ENCODE data around the gene PHF1.

Gene PHF1

DNA sequence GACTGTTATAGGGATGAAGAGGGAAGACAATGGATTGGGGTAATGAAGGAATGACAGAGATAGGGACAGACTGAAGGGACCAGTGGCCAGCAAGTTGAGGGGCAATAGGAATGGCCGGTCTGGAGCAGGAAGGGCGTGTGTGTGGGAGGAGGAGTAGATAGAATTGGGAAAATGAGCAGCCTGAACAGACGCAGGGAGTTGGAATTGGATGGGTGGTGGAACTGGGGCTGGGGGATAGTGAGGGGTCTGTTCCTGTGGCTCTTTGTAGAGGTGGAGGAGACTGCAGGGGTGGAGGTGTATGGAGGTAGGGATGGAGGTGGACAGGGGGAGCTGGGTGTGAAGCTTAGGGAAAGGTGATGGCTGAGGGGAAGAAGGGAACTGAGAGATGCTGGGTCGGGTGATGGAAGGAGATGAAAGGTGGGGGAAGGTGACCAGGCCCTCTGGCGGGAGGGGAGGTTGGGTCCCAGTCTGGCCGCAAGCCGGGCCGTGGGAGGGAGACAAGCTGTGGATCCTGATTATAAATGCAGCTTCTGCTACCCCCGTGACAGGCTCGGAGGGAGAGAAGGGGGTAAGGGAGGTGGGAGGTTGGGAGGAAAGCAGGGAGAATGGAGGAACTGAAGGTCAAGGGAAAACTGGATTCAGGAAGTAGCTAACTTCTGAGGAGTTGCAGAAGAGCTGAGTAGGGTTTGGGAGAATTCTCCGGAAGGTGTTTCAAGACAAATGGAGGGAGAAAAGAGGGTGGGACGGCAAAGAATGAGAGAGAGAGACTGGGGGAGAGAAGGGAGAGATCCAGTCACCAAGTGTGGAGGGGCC lies 14.2 kb downstream of the PHF1 start:
- H3K27me3 ChIP-seq (ENCODE audit: control insufficient read depth, insufficient read depth, low read length), result peaks cover 4% of the 10 kb centered on the region
- no peaks in the 10 kb centered on the region for H3K36me3 ChIP-seq (ENCODE audit: control insufficient read depth, insufficient read depth, low read length)
- H3K9me3 ChIP-seq (ENCODE audit: control insufficient read depth, low read length), result no peaks in the 10 kb centered on the region
- peak overlapping the region; percentile 61 for H3K4me3 ChIP-seq (ENCODE audit: low read length)
- H3K9ac ChIP-seq (ENCODE audit: low read length), result peak overlapping the region; percentile 80
- H3K4me1 ChIP-seq (ENCODE audit: control insufficient read depth, insufficient read depth, low read length), result peaks cover 27% of the 10 kb centered on the region

DNA sequence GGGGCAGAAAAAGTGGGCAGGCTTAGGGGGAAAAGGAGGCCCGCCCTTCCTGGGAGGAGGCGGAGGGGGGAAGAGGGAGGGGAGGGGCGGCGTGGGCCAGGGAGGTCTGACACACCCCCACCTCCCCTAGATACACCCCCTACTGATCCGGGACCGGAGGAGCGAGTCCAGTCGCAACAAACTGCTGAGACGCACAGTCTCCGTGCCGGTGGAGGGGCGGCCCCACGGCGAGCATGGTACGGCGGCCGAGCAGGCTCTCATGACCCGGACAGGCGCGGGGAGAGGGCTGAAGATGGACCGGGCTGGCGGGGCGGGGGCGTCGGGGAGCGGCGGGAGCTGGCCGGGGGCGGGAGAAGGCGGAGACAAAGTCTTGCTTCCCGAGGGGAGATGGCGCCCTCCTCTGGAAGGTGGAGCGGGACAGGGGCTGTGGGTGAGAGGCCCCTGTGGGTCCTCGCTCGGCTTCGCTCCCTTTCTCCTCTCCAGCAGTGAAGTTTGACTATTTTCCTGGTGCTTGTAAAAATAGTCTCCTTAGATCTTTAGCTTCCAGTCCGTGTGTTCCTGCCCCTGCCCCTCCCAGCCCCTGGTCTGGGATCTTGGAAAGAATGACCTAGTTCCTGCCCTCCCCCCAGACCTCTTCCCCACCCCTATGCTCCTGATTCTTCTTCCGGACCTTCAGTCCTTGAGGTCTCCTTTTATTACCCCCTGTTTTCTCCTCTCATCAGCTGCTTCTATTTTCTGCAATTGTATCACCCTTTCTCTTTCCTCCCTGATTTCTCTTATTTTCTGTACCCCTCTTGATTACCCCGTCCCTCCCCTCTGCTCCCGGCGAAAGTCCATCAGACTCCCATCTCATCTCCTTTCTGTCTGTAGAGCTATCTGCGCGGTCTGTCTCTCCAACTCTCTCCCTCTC lies 15.1 kb downstream of the PHF1 start:
- peaks cover 4% of the 10 kb centered on the region for H3K27me3 ChIP-seq (ENCODE audit: control insufficient read depth, insufficient read depth, low read length)
- H3K4me3 ChIP-seq (ENCODE audit: low read length), result peak overlapping the region; percentile 61
- H3K9ac ChIP-seq (ENCODE audit: low read length), result peak overlapping the region; percentile 80
- no peaks in the 10 kb centered on the region for H3K36me3 ChIP-seq (ENCODE audit: control insufficient read depth, insufficient read depth, low read length)
- peaks cover 27% of the 10 kb centered on the region for H3K4me1 ChIP-seq (ENCODE audit: control insufficient read depth, insufficient read depth, low read length)
- no peaks in the 10 kb centered on the region for H3K9me3 ChIP-seq (ENCODE audit: control insufficient read depth, low read length)

DNA sequence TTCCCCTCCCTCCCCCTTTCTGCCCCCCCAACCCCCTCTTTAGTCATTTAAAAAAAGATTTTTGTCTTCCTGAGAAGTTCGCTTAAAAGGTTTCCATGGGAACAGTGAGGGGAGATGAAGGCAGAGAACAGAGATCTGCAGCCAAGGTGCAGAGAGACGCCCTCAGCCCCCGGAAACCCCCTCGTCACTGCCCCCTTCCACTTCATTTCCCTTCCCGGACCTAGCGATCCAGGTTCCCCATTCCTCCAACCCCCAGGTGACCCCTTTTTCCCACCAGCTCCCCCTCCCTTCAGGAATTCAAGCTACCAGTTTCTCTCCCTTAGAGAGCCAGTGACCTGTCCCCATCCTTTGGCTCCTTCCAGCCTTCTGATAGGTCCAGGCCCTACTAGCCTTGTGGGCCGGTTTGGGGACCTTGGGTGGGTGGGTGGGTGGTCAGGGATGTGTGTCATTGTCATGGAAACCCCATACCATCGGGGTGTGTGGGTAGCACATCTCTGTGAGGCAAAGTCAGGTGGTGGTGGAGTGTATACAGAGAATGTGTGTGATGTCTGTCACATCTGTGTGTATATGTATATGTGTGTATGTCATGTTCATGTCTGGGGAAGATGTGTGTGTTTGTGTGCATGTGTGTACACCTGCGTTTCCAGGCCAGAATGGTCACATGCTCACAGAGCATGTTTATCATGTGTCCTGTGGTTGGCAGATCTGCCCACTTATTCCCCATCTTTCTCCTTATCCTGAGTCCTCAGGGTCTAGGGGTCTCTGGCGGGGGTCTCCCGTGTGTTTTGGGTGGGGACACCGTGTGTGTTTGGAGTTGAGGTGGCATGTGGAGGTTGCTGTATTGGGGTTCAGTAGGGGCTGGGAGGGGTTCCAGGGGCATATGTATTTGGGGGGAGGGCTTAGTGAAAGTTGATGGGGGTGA lies 16.0 kb downstream of the PHF1 start:
- Histone ChIP-seq H3K9me3 (ENCODE audit: control insufficient read depth, low read length) (no peaks in the 10 kb centered on the region), H3K4me1 (ENCODE audit: control insufficient read depth, insufficient read depth, low read length) (peaks cover 27% of the 10 kb centered on the region), H3K9ac (ENCODE audit: low read length) (peak overlapping the region; percentile 48), H3K4me3 (ENCODE audit: low read length) (no peak overlapping the region), H3K36me3 (ENCODE audit: control insufficient read depth, insufficient read depth, low read length) (no peaks in the 10 kb centered on the region), H3K27me3 (ENCODE audit: control insufficient read depth, insufficient read depth, low read length) (peaks cover 4% of the 10 kb centered on the region)

DNA sequence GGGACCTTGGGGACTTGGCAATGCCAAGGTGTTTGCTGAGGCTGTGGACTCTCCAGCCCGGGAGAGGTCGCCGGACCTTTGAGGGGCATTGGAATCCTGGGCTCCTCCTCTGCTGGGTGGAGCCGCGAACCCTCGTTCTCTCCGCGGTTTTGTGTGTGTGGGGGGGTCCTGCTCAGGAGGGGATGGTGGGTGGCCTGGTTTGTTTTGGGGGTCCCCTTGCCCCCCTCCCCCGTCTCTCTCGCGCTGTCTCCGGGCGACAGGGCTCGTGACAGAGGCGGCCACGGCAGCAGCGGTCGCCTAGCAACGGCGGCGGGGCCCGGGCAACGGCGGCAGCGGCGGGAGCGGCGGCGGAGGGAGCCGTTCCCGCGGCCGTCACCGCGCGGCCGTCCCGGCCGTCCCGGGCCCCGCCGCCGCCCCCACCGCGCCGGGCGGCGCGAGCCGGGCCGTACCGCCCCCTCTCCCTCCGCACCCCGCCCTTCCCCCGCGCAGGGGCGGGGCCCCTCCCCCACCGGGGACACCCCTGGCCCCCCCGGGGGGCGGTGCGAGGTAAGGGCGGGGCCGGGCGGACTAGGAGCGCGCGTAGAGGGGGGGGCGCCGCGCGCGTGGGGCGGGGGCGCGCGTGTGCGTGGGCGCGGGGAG lies 16.9 kb downstream of the PHF1 start:
- peak overlapping the region; percentile 48 for H3K9ac ChIP-seq (ENCODE audit: low read length)
- H3K9me3 ChIP-seq (ENCODE audit: control insufficient read depth, low read length), result no peaks in the 10 kb centered on the region
- H3K27me3 ChIP-seq (ENCODE audit: control insufficient read depth, insufficient read depth, low read length), result no peaks in the 10 kb centered on the region
- H3K36me3 ChIP-seq (ENCODE audit: control insufficient read depth, insufficient read depth, low read length), result no peaks in the 10 kb centered on the region
- H3K4me3 ChIP-seq (ENCODE audit: low read length), result no peak overlapping the region
- H3K4me1 ChIP-seq (ENCODE audit: control insufficient read depth, insufficient read depth, low read length), result peaks cover 27% of the 10 kb centered on the region

DNA sequence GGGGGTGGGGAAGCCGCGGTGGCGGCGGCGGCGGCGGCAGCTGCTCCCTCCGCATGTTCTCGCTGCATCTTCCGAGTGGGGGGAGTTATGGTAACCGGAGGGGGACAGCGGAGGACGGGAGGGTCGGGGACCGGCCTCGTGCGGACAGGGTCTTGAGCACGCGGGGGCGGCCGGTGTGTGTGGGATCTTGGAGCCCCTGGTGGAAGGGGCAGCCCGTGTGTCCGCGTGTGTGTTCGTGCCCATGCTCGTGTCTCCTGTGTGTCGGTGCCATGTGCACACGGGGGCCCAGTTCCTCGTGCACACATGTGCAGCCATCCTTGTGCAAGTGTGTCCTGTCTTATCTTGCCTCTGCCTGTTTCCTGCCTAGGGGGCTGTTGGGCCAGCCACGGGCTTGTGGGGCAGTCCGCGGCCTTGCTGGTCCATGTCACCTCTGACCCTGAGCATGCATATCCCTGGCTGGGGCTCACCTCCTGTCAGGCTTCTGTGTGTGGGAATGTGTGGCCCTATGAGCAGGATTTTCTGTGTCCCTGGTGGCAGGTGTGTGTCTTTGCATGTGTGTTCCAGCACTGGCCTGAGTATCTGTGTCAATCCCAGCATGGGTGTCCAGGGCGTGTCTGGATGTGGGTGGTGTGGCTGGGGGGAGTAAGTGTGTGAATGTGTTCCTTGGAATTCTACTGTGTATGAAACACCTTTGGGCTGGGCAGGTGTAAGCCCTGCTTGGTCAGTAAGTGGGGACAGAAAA lies 17.6 kb downstream of the PHF1 start:
- Histone ChIP-seq H3K36me3 (ENCODE audit: control insufficient read depth, insufficient read depth, low read length) (no peaks in the 10 kb centered on the region), H3K4me1 (ENCODE audit: control insufficient read depth, insufficient read depth, low read length) (peaks cover 27% of the 10 kb centered on the region), H3K9ac (ENCODE audit: low read length) (peak overlapping the region; percentile 37), H3K27me3 (ENCODE audit: control insufficient read depth, insufficient read depth, low read length) (no peaks in the 10 kb centered on the region), H3K4me3 (ENCODE audit: low read length) (no peak overlapping the region), H3K9me3 (ENCODE audit: control insufficient read depth, low read length) (no peaks in the 10 kb centered on the region)

DNA sequence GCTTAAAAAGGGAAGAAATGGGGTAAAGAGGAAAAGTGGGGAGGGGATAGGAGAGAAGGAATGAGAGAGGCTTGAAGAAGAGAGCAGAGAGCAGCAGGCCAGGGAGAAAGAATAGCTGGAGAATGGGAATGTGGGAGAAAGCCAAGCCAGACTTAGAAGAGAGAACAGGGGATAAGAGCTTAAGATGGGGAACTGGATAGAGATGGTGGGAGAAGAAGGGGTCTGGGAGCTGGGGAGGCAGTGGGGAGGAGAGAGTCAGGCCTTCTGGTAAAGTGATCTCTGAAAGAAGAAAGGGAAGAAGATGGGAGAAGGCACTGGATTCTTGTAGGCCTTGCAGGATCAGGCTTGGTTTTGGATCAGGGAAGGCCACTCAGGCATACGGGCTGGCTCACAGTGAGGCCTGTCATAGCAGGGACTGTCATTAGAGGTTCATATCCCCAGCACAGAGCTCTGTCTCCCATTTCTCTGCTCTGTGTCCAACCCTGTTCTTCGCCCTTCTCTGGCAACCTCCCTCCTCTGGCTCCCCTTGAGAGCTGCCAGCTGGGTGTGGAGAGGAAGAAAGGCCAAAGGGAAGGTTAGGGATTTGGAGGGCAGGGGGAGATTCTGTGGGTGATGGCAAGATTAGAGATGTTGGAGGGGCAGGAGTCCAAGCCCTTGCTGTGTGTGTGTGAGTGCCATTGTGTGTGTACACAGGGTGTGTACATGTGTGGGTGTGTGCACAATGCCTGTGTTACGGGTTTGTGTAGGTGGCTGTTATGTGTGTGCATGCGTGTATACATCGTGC lies 18.3 kb downstream of the PHF1 start:
- H3K36me3 ChIP-seq (ENCODE audit: control insufficient read depth, insufficient read depth, low read length), result no peaks in the 10 kb centered on the region
- no peak overlapping the region for H3K9ac ChIP-seq (ENCODE audit: low read length)
- H3K4me1 ChIP-seq (ENCODE audit: control insufficient read depth, insufficient read depth, low read length), result peaks cover 27% of the 10 kb centered on the region
- H3K27me3 ChIP-seq (ENCODE audit: control insufficient read depth, insufficient read depth, low read length), result no peaks in the 10 kb centered on the region
- H3K4me3 ChIP-seq (ENCODE audit: low read length), result no peak overlapping the region
- H3K9me3 ChIP-seq (ENCODE audit: control insufficient read depth, low read length), result no peaks in the 10 kb centered on the region

DNA sequence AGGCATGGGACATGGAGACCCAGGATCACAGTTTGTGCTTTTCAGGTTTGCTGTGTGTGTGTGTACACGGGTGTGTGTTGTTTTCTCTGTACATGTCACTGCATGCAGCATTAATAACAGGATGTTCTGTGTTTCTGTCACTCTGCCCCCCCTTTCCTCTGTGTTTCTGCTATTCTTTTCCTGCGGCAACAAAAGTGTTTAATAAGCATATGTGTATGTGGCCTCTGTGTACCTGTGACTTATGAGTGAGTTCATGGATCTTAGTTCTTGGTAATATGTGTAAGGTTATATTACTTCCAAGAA lies 18.9 kb downstream of the PHF1 start:
- Histone ChIP-seq H3K36me3 (ENCODE audit: control insufficient read depth, insufficient read depth, low read length) (no peaks in the 10 kb centered on the region), H3K9ac (ENCODE audit: low read length) (no peak overlapping the region), H3K9me3 (ENCODE audit: control insufficient read depth, low read length) (no peaks in the 10 kb centered on the region), H3K4me1 (ENCODE audit: control insufficient read depth, insufficient read depth, low read length) (peaks cover 24% of the 10 kb centered on the region), H3K4me3 (ENCODE audit: low read length) (no peak overlapping the region), H3K27me3 (ENCODE audit: control insufficient read depth, insufficient read depth, low read length) (no peaks in the 10 kb centered on the region)

DNA sequence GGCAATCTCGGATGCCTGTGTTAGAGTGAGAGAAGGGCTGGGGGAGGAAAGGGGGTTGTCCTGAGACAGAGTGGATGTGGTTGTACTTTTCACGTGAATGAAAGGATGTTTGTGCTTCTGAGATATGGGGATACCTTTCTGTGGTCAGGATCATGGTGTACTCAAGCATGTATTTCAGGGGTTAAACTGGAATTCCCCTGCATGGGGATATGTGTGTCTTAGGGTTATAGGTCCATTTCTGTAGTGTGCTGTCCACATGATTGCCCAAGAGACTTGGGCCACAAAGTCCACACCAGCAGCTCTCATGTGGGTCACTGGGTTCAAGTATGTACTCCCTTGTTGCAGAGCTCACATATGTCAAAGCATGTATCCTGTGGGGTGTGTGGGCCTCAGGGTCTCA lies 19.5 kb downstream of the PHF1 start:
- Histone ChIP-seq H3K27me3 (ENCODE audit: control insufficient read depth, insufficient read depth, low read length) (no peaks in the 10 kb centered on the region), H3K4me3 (ENCODE audit: low read length) (no peak overlapping the region), H3K9ac (ENCODE audit: low read length) (no peak overlapping the region), H3K36me3 (ENCODE audit: control insufficient read depth, insufficient read depth, low read length) (no peaks in the 10 kb centered on the region), H3K4me1 (ENCODE audit: control insufficient read depth, insufficient read depth, low read length) (peaks cover 21% of the 10 kb centered on the region), H3K9me3 (ENCODE audit: control insufficient read depth, low read length) (no peaks in the 10 kb centered on the region)

DNA sequence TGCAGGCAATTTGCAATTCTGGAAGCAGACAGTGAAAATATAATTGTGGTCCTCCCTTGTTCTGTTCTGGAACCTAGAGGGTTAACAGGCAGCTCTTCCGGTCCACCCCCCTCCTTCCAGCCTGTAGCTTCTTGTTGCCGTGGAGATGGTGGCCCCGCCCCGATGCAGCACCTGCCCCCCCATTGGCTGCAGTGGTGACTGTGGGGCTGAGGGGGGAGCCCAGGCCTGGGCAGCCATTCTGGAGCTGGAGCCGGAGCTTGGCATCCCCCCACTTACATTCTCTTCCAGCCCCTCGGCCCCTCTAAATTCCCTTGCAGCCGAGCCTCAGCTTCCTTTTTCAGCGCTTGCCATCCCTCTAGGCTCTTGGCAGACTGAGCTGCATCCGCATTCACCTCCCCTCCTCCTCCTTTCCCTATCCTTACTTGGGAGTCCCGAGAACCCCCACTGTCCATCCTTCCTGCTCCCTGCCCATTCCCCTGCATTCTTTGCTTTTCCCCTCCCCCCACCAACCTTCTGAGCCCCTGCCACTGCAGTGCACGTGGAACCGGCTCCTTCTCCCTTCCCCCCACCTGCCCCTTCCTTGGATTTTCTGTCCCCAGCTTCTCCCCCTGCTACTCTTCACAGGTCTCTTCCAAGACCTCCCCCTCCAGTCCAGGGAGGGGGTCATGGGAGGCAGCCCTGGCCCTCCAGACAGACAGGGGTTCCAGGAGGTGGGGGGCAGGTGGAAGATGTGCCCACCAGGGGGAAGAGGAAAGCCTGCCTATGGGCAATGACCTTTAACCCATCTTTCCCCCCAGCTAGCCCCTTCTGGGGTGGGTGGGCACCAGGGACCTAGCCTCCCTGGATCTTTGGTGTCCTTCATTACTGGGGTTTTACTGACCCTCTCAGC lies 20.4 kb downstream of the PHF1 start:
- peaks cover 21% of the 10 kb centered on the region for H3K4me1 ChIP-seq (ENCODE audit: control insufficient read depth, insufficient read depth, low read length)
- no peak overlapping the region for H3K9ac ChIP-seq (ENCODE audit: low read length)
- H3K4me3 ChIP-seq (ENCODE audit: low read length), result no peak overlapping the region
- no peaks in the 10 kb centered on the region for H3K36me3 ChIP-seq (ENCODE audit: control insufficient read depth, insufficient read depth, low read length)
- H3K9me3 ChIP-seq (ENCODE audit: control insufficient read depth, low read length), result no peaks in the 10 kb centered on the region
- no peaks in the 10 kb centered on the region for H3K27me3 ChIP-seq (ENCODE audit: control insufficient read depth, insufficient read depth, low read length)
